ENCODE data around the gene EHMT1.
"Not testable (repeated sequence)": the region's sequence is repeated elsewhere in the genome, so short reads cannot be mapped to it uniquely, and the experiment has no call there.

Gene EHMT1

DNA sequence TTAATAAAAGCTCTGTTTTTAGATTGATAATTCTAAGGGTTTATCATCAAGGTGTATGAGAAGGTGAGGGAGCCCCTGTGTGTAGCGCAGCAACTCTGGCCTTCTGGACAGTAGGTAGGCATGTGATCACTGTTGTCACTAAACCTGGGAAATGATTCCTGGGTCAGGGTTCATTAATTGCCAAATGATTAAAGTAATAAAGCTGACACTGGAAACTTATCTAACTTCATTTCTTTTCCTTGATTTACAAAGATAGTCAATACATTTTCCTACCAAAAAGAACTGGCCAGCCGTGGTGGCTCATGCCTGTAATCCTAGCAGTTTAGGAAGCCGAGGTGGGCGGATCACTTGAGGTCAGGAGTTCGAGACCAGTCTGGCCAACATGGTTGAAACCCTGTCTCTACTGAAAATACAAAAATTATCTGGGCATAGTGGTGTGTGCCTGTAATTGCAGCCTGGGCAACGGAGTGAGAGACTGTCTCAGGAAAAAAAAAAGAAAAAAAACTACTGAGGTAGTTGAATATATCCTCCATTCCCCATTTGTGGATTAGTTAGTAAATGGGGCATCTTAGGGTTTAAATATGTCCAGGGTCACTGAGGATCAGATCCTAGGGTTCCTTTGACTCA is 2.4 kb downstream of the EHMT1 start:
- H3K27me3 ChIP-seq: no peaks in the 10 kb centered on the region
- peaks cover 0 to 48% (median 36%) of the 10 kb centered on the region in 4 donors for H3K4me1 ChIP-seq
- intact Hi-C loops (cut with DNase I; ENCODE audit: low total_unique reads): no loop called here
- peaks cover 0 to 18% (median 0%) of the 10 kb centered on the region in 3 donors for H3K36me3 ChIP-seq
- H3K4me3 ChIP-seq: no peak overlapping the region
- no peaks in the 10 kb centered on the region for H3K9me3 ChIP-seq
- H3K27ac ChIP-seq: no peak overlapping the region
- no peak for DNase-seq
- TF ChIP-seq, protein P1, sequence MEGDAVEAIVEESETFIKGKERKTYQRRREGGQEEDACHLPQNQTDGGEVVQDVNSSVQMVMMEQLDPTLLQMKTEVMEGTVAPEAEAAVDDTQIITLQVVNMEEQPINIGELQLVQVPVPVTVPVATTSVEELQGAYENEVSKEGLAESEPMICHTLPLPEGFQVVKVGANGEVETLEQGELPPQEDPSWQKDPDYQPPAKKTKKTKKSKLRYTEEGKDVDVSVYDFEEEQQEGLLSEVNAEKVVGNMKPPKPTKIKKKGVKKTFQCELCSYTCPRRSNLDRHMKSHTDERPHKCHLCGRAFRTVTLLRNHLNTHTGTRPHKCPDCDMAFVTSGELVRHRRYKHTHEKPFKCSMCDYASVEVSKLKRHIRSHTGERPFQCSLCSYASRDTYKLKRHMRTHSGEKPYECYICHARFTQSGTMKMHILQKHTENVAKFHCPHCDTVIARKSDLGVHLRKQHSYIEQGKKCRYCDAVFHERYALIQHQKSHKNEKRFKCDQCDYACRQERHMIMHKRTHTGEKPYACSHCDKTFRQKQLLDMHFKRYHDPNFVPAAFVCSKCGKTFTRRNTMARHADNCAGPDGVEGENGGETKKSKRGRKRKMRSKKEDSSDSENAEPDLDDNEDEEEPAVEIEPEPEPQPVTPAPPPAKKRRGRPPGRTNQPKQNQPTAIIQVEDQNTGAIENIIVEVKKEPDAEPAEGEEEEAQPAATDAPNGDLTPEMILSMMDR (IDR thresholded peaks at IDR 0.05): peak in 1 of 2 experiments; percentile 29

DNA sequence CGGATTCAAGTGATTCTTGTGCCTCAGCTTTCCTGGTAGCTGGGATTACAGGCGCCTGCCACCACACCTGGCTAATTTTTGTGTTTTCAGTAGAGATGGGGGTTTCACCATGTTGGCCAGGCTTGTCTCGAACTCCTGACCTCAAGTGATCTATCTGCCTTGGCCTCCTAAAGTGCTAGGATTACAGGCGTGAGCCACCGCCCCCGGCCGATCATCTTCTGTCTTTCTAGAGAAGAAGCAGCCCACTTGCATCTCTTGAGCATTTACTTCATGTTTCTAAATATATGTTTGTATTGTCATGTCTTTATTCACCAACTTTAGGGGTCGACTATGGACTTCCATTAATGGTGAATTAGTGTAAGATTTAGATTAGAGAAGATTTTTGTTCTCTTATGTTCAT is 3.4 kb downstream of the EHMT1 start:
- intact Hi-C loops (cut with DNase I; ENCODE audit: low total_unique reads); H3K4me3 ChIP-seq; DNase-seq; H3K9me3 ChIP-seq; H3K36me3 ChIP-seq; H3K27me3 ChIP-seq; H3K27ac ChIP-seq: not testable (repeated sequence)
- peaks cover 0 to 40% (median 31%) of the 10 kb centered on the region in 4 donors for H3K4me1 ChIP-seq

DNA sequence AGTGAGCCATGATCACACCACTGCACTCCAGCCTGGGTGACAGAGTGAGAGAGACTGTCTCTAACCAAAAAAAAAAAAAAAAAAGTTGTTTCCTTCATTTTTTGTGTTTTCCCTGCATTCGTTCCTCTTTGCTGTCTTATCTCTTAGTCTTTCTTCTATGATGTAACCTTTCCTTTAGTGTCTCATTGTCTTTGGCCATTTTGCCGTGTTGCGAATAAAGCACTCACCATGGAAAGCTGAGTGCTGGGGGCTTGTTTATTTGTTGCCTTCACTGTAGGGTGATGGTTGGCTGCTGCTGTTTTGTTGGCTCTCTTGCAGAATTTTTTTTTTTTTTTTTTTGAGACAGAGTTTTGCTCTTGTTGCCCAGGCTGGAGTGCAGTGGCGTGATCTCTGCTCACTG is 7.7 kb downstream of the EHMT1 start:
- Histone ChIP-seq H3K36me3 (peaks cover 0 to 4% (median 0%) of the 10 kb centered on the region in 3 donors), H3K27ac (no peak overlapping the region), H3K9me3 (no peaks in the 10 kb centered on the region), H3K4me3 (no peak overlapping the region), H3K27me3 (no peaks in the 10 kb centered on the region), H3K4me1 (peaks cover 0 to 18% (median 11%) of the 10 kb centered on the region in 4 donors)
- intact Hi-C loops (cut with DNase I; ENCODE audit: low total_unique reads): no loop called here
- DNase-seq: no peak
- TF ChIP-seq, protein P1 (IDR thresholded peaks at IDR 0.05): no peak

DNA sequence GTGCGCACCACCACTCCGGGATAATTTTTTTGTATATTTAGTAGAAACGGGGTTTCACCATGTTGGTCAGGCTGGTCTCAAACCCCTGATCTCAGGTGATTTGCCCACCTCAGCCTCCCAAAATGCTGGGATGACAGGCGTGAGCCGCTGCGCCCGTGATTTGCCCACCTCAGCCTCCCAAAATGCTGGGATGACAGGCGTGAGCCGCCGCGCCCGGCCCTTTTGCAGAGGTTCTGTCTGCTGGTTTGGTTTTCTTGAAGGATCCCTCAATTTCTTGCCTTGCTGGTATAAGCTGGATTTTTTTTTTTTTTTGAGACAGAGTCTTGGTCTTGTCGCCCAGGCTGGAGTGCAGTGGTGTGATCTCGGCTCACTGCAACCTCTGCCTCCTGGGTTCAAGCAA is 8.6 kb downstream of the EHMT1 start:
- intact Hi-C loops (cut with DNase I; ENCODE audit: low total_unique reads); H3K27me3 ChIP-seq; H3K27ac ChIP-seq; H3K4me3 ChIP-seq; H3K36me3 ChIP-seq; H3K9me3 ChIP-seq: not testable (repeated sequence)
- peak in 1 of 2 donors; percentile 20 for DNase-seq
- peaks cover 0 to 21% (median 6%) of the 10 kb centered on the region in 4 donors for H3K4me1 ChIP-seq

DNA sequence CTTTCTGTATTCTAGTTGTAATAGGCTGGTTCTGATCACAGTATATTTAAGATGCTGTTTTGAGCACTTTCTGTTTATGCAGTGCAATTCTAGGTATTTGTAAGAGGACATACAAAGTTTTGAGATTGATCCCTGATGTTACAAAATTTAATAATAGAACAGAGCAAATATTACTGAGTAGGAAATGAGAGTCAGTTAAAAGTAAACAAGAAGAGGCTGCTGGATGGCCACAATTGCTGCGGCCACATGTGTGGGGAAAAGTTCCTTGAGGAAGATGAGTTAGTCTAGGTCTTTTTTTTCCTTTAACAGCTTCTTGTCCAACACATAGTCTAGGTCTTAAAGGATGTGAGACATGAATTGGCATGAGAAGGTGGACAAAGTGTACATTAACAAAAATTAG is 11.3 kb downstream of the EHMT1 start:
- no peaks in the 10 kb centered on the region for H3K27me3 ChIP-seq
- H3K4me3 ChIP-seq: no peak overlapping the region
- TF ChIP-seq, protein P1 (IDR thresholded peaks at IDR 0.05): no peak
- intact Hi-C loops (cut with DNase I; ENCODE audit: low total_unique reads): no loop called here
- peaks cover 0 to 26% (median 8%) of the 10 kb centered on the region in 4 donors for H3K4me1 ChIP-seq
- no peak overlapping the region for H3K27ac ChIP-seq
- no peaks in the 10 kb centered on the region for H3K36me3 ChIP-seq
- no peaks in the 10 kb centered on the region for H3K9me3 ChIP-seq
- DNase-seq: no peak

DNA sequence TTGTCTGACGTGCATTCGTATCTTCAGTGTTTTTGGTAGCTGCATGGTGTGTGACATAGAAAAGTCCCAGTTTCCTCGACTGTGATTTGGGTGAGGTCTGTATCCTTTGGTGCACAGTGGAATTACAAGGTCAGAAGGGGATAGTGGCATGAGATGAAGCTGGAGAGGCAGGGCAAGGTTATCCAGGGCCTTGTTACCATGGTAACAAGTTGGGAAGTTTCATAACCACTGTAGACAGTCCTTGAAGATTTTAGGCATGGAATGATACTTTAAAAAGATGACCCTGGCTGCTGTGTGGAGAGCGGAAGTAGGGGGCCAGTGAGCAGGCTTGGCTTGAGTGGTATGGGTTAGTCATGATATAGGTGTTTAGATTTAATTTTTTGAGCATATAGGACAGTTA is 11.9 kb downstream of the EHMT1 start:
- Histone ChIP-seq H3K4me1 (peaks cover 0 to 26% (median 8%) of the 10 kb centered on the region in 4 donors), H3K27me3 (no peaks in the 10 kb centered on the region), H3K4me3 (no peak overlapping the region), H3K27ac (no peak overlapping the region), H3K36me3 (no peaks in the 10 kb centered on the region), H3K9me3 (no peaks in the 10 kb centered on the region)
- intact Hi-C loops (cut with DNase I; ENCODE audit: low total_unique reads): no loop called here
- no peak for DNase-seq
- TF ChIP-seq, protein P1 (IDR thresholded peaks at IDR 0.05): no peak

All from tibial artery (tissue), 4 donors.